HG03469 (cell line): ENCODE results near the gene IZUMO1.
"Not testable (repeated sequence)": the region's sequence is repeated elsewhere in the genome, so short reads cannot be mapped to it uniquely, and the experiment has no call there.

Source experiments
- ATAC-seq: cut with Tn5 transposase; IDR thresholded peaks from one replicate; pipeline ENCODE4 v1.9.1; 2021; ENCODE audit warnings: mild to moderate bottlenecking, moderate library complexity, moderate number of reproducible peaks; ENCODE audit not compliant: unreplicated experiment

The IZUMO1 gene

DNA sequence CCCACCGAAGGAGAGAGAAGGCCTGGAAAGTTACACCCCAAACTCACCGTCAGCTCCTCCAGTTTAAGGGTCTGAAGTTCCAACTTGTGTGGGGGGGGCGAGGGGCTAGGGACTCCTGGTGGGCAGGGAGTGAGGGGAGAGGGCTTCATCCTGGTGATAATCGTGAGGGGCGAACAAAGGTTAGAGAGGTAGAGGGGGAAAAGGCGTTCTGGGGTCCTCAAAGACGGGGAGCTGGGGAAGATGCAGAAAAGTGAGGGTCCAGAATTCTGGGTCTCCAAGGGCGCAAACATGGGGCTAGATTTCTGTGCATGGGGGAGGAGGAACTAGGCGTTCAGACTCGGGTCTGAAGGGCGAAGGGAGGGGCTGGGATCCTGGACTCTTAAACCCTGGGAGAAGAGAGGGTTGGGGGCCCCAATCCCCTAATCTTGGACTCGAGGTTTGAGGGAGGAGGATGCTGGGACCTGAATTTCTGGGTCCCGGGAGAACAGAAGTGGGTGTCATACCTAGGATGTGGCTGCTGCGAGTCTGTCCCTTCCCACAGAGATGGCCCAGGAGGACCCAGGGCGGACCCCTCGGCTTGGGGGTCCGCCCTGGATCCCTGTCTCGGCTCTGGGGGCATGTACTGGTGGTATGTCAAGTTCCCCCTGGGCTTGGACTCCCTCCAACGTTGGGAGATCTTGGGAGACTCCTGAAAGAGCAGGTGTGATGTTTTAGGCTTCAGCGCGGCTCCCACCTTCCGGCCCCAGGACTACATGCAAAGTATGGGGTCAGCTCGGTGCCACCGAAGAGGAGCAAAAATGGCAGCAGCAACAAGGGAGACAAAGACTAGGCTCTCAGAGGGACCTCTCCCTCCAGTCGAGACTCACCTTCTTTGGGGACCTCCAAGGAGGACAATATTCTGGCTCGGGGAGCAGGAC lies 31.7 kb downstream of the IZUMO1 start:
- ATAC-seq = no peak

GRCh38 chr19:48713864-48714755 lies 32.6 kb downstream of the IZUMO1 start:
- ATAC-seq = peak; percentile 57

- ATAC-seq = no peak
Observed at GRCh38 chr19:48713041-48713863, 33.5 kb downstream of the IZUMO1 start.

GRCh38 chr19:48711106-48711662 lies 35.5 kb downstream of the IZUMO1 start:
- ATAC-seq = no peak

DNA sequence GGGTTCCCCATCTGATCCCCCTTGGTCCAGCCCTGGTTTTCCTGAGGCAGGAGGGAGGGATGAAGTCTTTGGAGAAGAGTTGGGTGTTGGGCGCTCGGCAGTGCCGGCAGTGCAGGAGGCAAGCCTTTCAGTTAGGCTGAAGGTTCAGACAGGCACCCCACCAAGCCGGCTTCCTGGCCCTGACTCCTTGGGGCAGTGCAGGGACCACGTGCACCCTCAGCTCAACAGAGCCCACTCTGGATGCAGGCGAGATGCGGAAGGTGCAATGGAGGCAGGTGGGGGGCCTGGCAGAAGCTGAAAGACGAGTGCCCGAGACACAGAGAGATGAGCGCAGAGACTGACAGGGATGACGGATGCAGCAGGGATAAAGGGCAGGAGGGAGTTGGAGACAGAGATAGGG lies 38.2 kb downstream of the IZUMO1 start:
- no peak for ATAC-seq

DNA sequence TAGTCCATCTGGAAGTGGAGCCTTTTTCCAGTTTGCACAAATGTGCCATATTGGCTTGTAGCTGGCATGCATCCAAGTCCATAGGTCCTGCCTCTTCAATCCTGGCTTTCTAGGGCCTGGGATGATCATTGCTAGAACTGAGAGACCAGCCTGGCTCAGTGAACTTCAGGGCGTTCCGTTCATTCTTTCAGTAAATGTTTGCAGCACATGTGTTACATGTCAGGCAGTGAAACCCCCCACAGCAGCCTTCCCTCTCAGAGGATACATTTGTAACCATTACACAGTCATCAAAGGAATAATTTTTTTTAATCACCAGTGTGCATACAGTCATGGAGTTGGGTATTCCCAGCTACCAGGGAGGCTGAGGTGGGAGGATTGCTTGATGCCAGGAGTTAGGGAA lies 41.3 kb downstream of the IZUMO1 start:
- ATAC-seq = no peak

DNA sequence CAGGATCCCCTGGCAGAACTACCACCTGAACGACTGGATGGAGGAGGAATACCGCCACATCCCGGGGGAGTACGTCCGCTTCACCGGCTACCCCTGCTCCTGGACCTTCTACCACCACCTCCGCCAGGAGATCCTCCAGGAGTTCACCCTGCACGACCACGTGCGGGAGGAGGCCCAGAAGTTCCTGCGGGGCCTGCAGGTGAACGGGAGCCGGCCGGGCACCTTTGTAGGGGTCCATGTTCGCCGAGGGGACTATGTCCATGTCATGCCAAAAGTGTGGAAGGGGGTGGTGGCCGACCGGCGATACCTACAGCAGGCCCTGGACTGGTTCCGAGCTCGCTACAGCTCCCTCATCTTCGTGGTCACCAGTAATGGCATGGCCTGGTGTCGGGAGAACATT lies 43.4 kb downstream of the IZUMO1 start:
- ATAC-seq = no peak

GRCh38 chr19:48702701-48703100 lies 44.0 kb downstream of the IZUMO1 start:
- no peak for ATAC-seq

GRCh38 chr19:48698046-48698445 lies 48.7 kb downstream of the IZUMO1 start:
- ATAC-seq = no peak

DNA sequence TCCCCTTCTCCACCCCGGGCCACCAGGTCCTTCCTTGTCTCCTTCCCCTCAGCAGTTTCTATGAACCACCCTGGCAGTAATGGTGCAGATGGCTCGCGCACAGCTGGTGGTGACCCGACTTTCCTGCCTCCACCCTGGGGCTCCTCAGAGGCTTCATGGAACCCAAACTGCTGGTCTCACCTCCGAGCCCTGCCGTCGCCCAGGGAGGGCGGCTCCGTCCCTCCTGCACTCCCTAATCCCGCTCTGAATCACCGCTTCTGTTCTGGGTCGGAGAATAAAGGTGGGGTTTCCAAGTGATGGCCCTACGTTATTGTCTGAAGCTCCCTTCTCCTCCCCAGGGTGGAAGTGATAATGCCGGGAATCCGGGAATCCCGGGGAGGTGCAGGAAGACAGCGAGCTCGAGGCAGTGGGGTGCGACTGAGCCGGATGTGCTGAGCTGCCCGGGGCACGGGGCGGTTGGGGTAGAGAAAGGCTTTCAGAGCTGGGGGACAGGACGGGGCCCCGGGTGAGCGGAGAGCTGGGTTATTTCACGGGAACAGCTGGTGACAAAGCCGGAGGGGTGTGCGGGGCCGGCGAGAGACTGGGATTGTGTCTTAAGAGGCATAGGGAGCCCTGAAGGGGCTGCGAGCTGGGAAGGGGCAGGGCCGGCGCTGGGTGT lies 50.2 kb downstream of the IZUMO1 start:
- ATAC-seq = no peak

- ATAC-seq = no peak
Observed at GRCh38 chr19:48695743-48696352, 50.9 kb downstream of the IZUMO1 start, which contains the start of gene FUT2. Gene FUT2 (plus strand): TSS chr19:48695971. CDS start chr19:48702957, 6,986 bp downstream.

DNA sequence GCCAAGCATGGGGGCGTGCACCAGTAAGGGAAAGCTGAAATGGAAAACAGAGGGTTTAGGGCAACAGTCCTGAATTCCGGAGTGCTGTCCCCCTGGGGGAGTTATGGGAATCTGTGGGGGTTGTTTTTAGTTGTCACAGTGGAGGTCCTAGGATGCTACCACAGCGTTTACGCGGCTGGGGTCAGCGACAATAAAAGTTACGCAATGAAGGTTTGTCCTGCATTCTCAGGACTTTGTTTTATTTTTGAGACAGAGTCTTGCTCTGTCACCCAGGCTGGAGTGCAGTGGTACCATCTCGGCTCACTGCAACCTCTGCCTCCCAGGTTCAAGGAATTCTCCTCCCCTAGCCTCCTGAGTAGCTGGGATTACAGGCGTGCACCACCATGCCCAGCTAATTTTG lies 53.1 kb downstream of the IZUMO1 start:
- ATAC-seq = not testable (repeated sequence)
